CD14-positive monocyte (primary cell): ENCODE measurements around the gene RRAD. TPM values are rescaled to one million over a fixed set of nuclear protein-coding genes. Genes with fewer than 3 reads are reported as not detected.

ENCODE experiments used
- DNase-seq, 3 donors: peaks; one replicate each; pipeline ENCODE4 v3.0.0-alpha.2; 2011 to 2022
- H2AFZ ChIP-seq: 2 replicates; pipeline ENCODE4 v1.6.0; 2012; ENCODE audit warnings: mild to moderate bottlenecking, low read depth, low read length, inconsistent platforms; ENCODE audit not compliant: insufficient read depth, poor library complexity, severe bottlenecking
- H3K27ac ChIP-seq, 2 donors: 1 replicate in 1 of 2; 2 replicates in 1 of 2; pipeline ENCODE4 v1.5.1; 2012 to 2013; ENCODE audit warnings: low read length in 2 of 2, control low read depth in 1 of 2, inconsistent platforms in 1 of 2, low read depth in 1 of 2, mild to moderate bottlenecking in 1 of 2
- H3K27me3 ChIP-seq, 2 donors: one replicate each; pipeline versions ENCODE4 v1.6.0 to v1.6.1; 2011 to 2013; ENCODE audit warnings: low read length in 2 of 2; ENCODE audit not compliant: control insufficient read depth in 2 of 2, insufficient read depth in 2 of 2
- H3K36me3 ChIP-seq, 2 donors: replicated peaks in 1 of 2; 1 replicate in 1 of 2; 2 replicates in 1 of 2; pipeline versions ENCODE4 v1.5.1 to v1.6.1; 2012 to 2013; ENCODE audit warnings: low read length in 2 of 2, control low read depth in 1 of 2, inconsistent platforms in 1 of 2, mild to moderate bottlenecking in 1 of 2; ENCODE audit not compliant: insufficient read depth in 2 of 2, control insufficient read depth in 1 of 2
- H3K4me1 ChIP-seq, 2 donors: 1 replicate in 1 of 2; 2 replicates in 1 of 2; pipeline versions ENCODE4 v1.5.1 to v1.6.1; 2012 to 2013; ENCODE audit warnings: low read length in 2 of 2, control low read depth in 1 of 2, inconsistent platforms in 1 of 2, mild to moderate bottlenecking in 1 of 2, moderate library complexity in 1 of 2; ENCODE audit not compliant: insufficient read depth in 2 of 2, control insufficient read depth in 1 of 2
- H3K4me2 ChIP-seq: replicated peaks from 2 replicates; pipeline ENCODE3; 2012; ENCODE audit warnings: low read length, moderate library complexity, mild to moderate bottlenecking; ENCODE audit not compliant: poor library complexity, severe bottlenecking; ENCODE audit errors: extremely low read depth
- H3K4me3 ChIP-seq, 3 experiments: fragments of 200-600 bp in 1 of 3; sonication (generic) in 1 of 3; replicated peaks in 1 of 3; 1 replicate in 2 of 3; 2 replicates in 1 of 3; pipeline ENCODE4 v1.5.1; 2011 to 2013; ENCODE audit warnings: low read length in 3 of 3, mild to moderate bottlenecking in 3 of 3, control low read depth in 2 of 3, low read depth in 2 of 3, inconsistent platforms in 1 of 3, moderate library complexity in 1 of 3
- H3K79me2 ChIP-seq: 2 replicates; pipeline ENCODE4 v1.6.0; 2012; ENCODE audit warnings: mild to moderate bottlenecking, control low read depth, inconsistent platforms, low read length, moderate library complexity; ENCODE audit not compliant: insufficient read depth
- H3K9ac ChIP-seq: 2 replicates; pipeline ENCODE4 v1.6.0; 2017; ENCODE audit warnings: low read length, mild to moderate bottlenecking; ENCODE audit not compliant: insufficient read depth, poor library complexity, severe bottlenecking
- H3K9me3 ChIP-seq, 2 donors: replicated peaks in 1 of 2; 1 replicate in 1 of 2; 2 replicates in 1 of 2; pipeline versions ENCODE4 v1.5.1 to v1.6.1; 2012 to 2013; ENCODE audit warnings: low read length in 2 of 2, control low read depth in 1 of 2; ENCODE audit not compliant: control insufficient read depth in 1 of 2, insufficient read depth in 1 of 2
- H4K20me1 ChIP-seq: 2 replicates; pipeline ENCODE4 v1.6.0; 2012; ENCODE audit warnings: mild to moderate bottlenecking, low read length, control low read depth, moderate library complexity; ENCODE audit not compliant: insufficient read depth
- H3K27ac Mint-ChIP-seq, 7 donors: one replicate each; pipeline ENCODE4 v1.8.0; 2020; ENCODE audit warnings: mild to moderate bottlenecking in 7 of 7, mixed read lengths in 7 of 7, moderate library complexity in 6 of 7, inconsistent platforms in 2 of 7
- H3K27me3 Mint-ChIP-seq, 3 donors: one replicate each; pipeline ENCODE4 v1.8.0; 2021 to 2022; ENCODE audit warnings: low read depth in 3 of 3, mild to moderate bottlenecking in 3 of 3, mixed read lengths in 3 of 3, moderate library complexity in 3 of 3, inconsistent platforms in 1 of 3
- H3K36me3 Mint-ChIP-seq, 2 donors: one replicate each; pipeline ENCODE4 v1.8.0; 2020; ENCODE audit warnings: mixed read lengths in 2 of 2, inconsistent platforms in 1 of 2, mild to moderate bottlenecking in 1 of 2
- H3K4me1 Mint-ChIP-seq: one replicate; pipeline ENCODE4 v1.8.0; 2020; ENCODE audit warnings: mild to moderate bottlenecking, mixed read lengths
- H3K4me3 Mint-ChIP-seq, 2 donors: one replicate each; pipeline ENCODE4 v1.8.0; 2020; ENCODE audit warnings: mild to moderate bottlenecking in 2 of 2, mixed read lengths in 2 of 2, moderate library complexity in 1 of 2
- H3K9me3 Mint-ChIP-seq, 7 donors: one replicate each; pipeline ENCODE4 v1.8.0; 2020 to 2022; ENCODE audit warnings: mixed read lengths in 7 of 7, mild to moderate bottlenecking in 6 of 7, moderate library complexity in 6 of 7, inconsistent platforms in 2 of 7
- WGBS: methylation state at CpG from one replicate; pipeline ENCODE4 v1.1.5; 2013; ENCODE audit warnings: missing lambda C conversion rate; ENCODE audit not compliant: insufficient coverage; 5-methylcytosine and 5-hydroxymethylcytosine counted together
- intact Hi-C, 2 donors: fragments of 100-400 bp; cut with micrococcal nuclease; formaldehyde crosslinking; loops; one replicate each; pipeline versions ENCODE4 v1.15.0 to v1.15.1; 2023
- polyA plus RNA-seq, 3 donors: library from polyadenylated mRNA; depleted of rRNA in 1 of 3; unstranded in 2 of 3; stranded (reverse) in 1 of 3; fragments of 300-500 nt in 2 of 3; fragments of >200 nt in 1 of 3; fragmentation: Illumina TruSeq in 2 of 3; gene quantifications; 1 replicate in 2 of 3; 2 replicates in 1 of 3; pipeline ENCODE4 v1.2.3, GENCODE V29; 2012 to 2021
- TF ChIP-seq, protein P1 (sequence below): fragments of 200-600 bp; IDR thresholded peaks from one replicate; pipeline ENCODE4 v1.8.0; 2022; ENCODE audit warnings: antibody characterized with exemption, mild to moderate bottlenecking

Gene RRAD
- polyA plus RNA-seq, 3 donors: 0.42 to 1.9 (median 0.55) TPM

DNA sequence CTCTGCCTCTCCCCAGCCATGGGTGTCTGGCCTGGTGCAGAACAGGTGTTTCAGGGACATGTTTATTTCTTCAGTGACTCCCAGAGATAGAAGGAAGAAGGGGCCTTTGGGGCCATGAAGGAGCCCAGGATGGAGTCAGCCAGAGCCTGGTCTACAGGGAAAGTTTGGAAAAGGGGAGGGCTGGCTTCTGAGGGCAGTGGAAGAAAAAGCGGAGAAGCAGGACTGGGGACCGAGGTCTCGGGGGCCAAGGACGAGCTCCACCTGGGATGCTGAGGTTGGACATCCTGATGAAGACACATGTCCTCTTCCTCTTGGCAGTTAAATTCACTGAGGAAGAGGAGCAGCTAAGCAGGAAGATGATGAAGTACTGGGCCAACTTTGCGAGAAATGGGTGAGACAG, 17.6 kb upstream of the RRAD start:
- Mint-ChIP-seq H3K36me3 (peaks cover 55 to 61% of the 10 kb centered on the region in 2 donors), H3K4me1 (peaks cover 11% of the 10 kb centered on the region), H3K27me3 (peaks cover 7 to 11% (median 9%) of the 10 kb centered on the region in 3 donors), H3K4me3 (peak overlapping the region in 1 of 2 donors; percentile 11), H3K9me3 (peaks cover 0 to 2% (median 0%) of the 10 kb centered on the region in 7 donors), H3K27ac (no peak overlapping the region)
- H3K36me3 ChIP-seq: peaks cover 59 to 62% of the 10 kb centered on the region in 2 donors
- peaks cover 5 to 7% of the 10 kb centered on the region in 2 donors for H3K4me1 ChIP-seq
- no peak overlapping the region for H2AFZ ChIP-seq
- no peak overlapping the region for H3K9ac ChIP-seq
- peaks cover 3% of the 10 kb centered on the region for H3K79me2 ChIP-seq
- H3K9me3 ChIP-seq: no peaks in the 10 kb centered on the region
- no peak overlapping the region for H3K27ac ChIP-seq
- DNase-seq: no peak
- H3K4me3 ChIP-seq: no peak overlapping the region
- TF ChIP-seq, protein P1, sequence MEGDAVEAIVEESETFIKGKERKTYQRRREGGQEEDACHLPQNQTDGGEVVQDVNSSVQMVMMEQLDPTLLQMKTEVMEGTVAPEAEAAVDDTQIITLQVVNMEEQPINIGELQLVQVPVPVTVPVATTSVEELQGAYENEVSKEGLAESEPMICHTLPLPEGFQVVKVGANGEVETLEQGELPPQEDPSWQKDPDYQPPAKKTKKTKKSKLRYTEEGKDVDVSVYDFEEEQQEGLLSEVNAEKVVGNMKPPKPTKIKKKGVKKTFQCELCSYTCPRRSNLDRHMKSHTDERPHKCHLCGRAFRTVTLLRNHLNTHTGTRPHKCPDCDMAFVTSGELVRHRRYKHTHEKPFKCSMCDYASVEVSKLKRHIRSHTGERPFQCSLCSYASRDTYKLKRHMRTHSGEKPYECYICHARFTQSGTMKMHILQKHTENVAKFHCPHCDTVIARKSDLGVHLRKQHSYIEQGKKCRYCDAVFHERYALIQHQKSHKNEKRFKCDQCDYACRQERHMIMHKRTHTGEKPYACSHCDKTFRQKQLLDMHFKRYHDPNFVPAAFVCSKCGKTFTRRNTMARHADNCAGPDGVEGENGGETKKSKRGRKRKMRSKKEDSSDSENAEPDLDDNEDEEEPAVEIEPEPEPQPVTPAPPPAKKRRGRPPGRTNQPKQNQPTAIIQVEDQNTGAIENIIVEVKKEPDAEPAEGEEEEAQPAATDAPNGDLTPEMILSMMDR: no peak
- 90% methylated on average over 5 of the region's 5 CpGs for WGBS
- H3K27me3 ChIP-seq: peaks cover 0 to 5% of the 10 kb centered on the region in 2 donors
- intact Hi-C loops: no loop called here
- H4K20me1 ChIP-seq: peaks cover 45% of the 10 kb centered on the region
- H3K4me2 ChIP-seq: no peak overlapping the region

DNA sequence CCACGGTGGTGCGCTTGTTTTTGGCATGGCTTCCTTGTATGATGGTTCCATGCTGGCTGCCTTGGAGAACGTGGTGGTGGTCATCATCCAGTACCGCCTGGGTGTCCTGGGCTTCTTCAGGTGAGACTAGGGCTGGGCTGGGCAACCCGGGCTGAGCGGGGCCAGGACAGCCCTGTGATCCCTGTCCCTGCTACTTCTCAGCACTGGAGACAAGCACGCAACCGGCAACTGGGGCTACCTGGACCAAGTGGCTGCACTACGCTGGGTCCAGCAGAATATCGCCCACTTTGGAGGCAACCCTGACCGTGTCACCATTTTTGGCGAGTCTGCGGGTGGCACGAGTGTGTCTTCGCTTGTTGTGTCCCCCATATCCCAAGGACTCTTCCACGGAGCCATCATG, 14.9 kb upstream of the RRAD start:
- no peak overlapping the region for H3K4me2 ChIP-seq
- H4K20me1 ChIP-seq: peaks cover 73% of the 10 kb centered on the region
- H3K36me3 ChIP-seq: peaks cover 65 to 71% of the 10 kb centered on the region in 2 donors
- intact Hi-C loops: no loop called here
- no peaks in the 10 kb centered on the region for H3K27me3 ChIP-seq
- Mint-ChIP-seq H3K9me3 (peaks cover 0 to 2% (median 0%) of the 10 kb centered on the region in 7 donors), H3K27me3 (peaks cover 0 to 2% (median 0%) of the 10 kb centered on the region in 3 donors), H3K4me3 (no peak overlapping the region), H3K27ac (peak overlapping the region in 1 of 7 donors; percentile 8), H3K4me1 (peaks cover 26% of the 10 kb centered on the region), H3K36me3 (peaks cover 67 to 76% of the 10 kb centered on the region in 2 donors)
- WGBS: 98% methylated on average over 16 of the region's 16 CpGs
- no peak overlapping the region for H3K4me3 ChIP-seq
- no peak overlapping the region for H3K27ac ChIP-seq
- H2AFZ ChIP-seq: no peak overlapping the region
- H3K79me2 ChIP-seq: peaks cover 28% of the 10 kb centered on the region
- peaks cover 14 to 17% of the 10 kb centered on the region in 2 donors for H3K4me1 ChIP-seq
- no peak overlapping the region for H3K9ac ChIP-seq
- H3K9me3 ChIP-seq: no peaks in the 10 kb centered on the region
- TF ChIP-seq, protein P1: no peak
- DNase-seq: no peak
